Measurements from ENCODE around the gene HSPG2. TPM values are rescaled to one million over a fixed set of nuclear protein-coding genes. Genes with fewer than 3 reads are reported as not detected.

Gene HSPG2
- total and polyA plus RNA-seq, 2 of the 13 experiments (the other 11 are each of a cell fraction or from before 2014, with no cell fraction given), result 9.1 to 13.1 TPM

- TF ChIP-seq KLF13 (CRISPR knock-in tag; IDR thresholded peaks at IDR 0.05), result no peak
- no peak for TF ChIP-seq IKZF5 (CRISPR knock-in tag; IDR thresholded peaks at IDR 0.05)
- no peak for TF ChIP-seq MED1 (CRISPR knock-in tag; IDR thresholded peaks at IDR 0.05)
- no peak for TF ChIP-seq ZMAT5 (CRISPR knock-in tag; IDR thresholded peaks at IDR 0.05; ENCODE audit: borderline replicate concordance, low read depth)
- TF ChIP-seq SKI (IDR thresholded peaks at IDR 0.05; ENCODE audit: partially characterized antibody), result no peak
- peak; percentile 36; the same call in 1 of the 2 replicates for TF ChIP-seq ZGPAT (CRISPR knock-in tag; IDR thresholded peaks at IDR 0.05)
- no peak for TF ChIP-seq ZNF160 (CRISPR knock-in tag; IDR thresholded peaks at IDR 0.05)
- 0 out of 2 replicates have a peak, but pooled peaks have one; percentile 15 for TF ChIP-seq SMAD3 (CRISPR knock-in tag; IDR thresholded peaks at IDR 0.05)
- TF ChIP-seq ZNF333 (CRISPR knock-in tag; IDR thresholded peaks at IDR 0.05; ENCODE audit: borderline replicate concordance), result no peak
- TF ChIP-seq ZNF24 (IDR thresholded peaks at IDR 0.05), result no peak
- TF ChIP-seq ZFP36L2 (CRISPR knock-in tag; IDR thresholded peaks at IDR 0.05), result no peak
- TF ChIP-seq CSRNP1 (CRISPR knock-in tag; IDR thresholded peaks at IDR 0.05), result peak; percentile 67; the same call in 1 of the 2 replicates
- TF ChIP-seq ZNF788 (CRISPR knock-in tag; IDR thresholded peaks at IDR 0.05; ENCODE audit: borderline replicate concordance), result peak; percentile 50; the same call in 1 of the 2 replicates
- TF ChIP-seq REL (CRISPR knock-in tag; conservative IDR thresholded peaks at IDR 0.05), result no peak
- TF ChIP-seq U2AF2 (IDR thresholded peaks at IDR 0.05; ENCODE audit: low read depth, low read length), result no peak
- TF ChIP-seq PLSCR1 (CRISPR knock-in tag; IDR thresholded peaks at IDR 0.05; ENCODE audit: borderline replicate concordance), result no peak
- TF ChIP-seq ZFY (CRISPR knock-in tag; IDR thresholded peaks at IDR 0.05), result no peak
- TF ChIP-seq PBX3 (CRISPR knock-in tag; IDR thresholded peaks at IDR 0.05; ENCODE audit: borderline replicate concordance), result no peak
- TF ChIP-seq KDM4B (CRISPR knock-in tag; IDR thresholded peaks at IDR 0.05), result no peak
- TF ChIP-seq ZNF614 (CRISPR knock-in tag; IDR thresholded peaks at IDR 0.05; ENCODE audit: borderline replicate concordance), result no peak
- TF ChIP-seq ZFYVE20 (CRISPR knock-in tag; IDR thresholded peaks at IDR 0.05; ENCODE audit: borderline replicate concordance, low read depth), result no peak
- TF ChIP-seq ZNF703 (CRISPR knock-in tag; IDR thresholded peaks at IDR 0.05; ENCODE audit: borderline replicate concordance), result no peak
Observed at GRCh38 chr1:21783679-21784603, 153.2 kb downstream of the HSPG2 start (continued).
